Stimulated activated CD8-positive, alpha-beta memory T cell treated with anti-CD3 and anti-CD28 coated beads, Interleukin-4, amount 100 ng/mL, for 48 hours (primary cell): Measurements from ENCODE around the gene KRTAP5-6.

Experiments
- DNase-seq: peaks from one replicate; pipeline ENCODE4 v3.0.0-alpha.2; 2020

KRTAP5-6 gene, protein sequence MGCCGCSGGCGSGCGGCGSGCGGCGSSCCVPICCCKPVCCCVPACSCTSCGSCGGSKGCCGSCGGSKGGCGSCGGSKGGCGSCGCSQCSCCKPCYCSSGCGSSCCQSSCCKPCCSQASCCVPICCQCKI

DNA sequence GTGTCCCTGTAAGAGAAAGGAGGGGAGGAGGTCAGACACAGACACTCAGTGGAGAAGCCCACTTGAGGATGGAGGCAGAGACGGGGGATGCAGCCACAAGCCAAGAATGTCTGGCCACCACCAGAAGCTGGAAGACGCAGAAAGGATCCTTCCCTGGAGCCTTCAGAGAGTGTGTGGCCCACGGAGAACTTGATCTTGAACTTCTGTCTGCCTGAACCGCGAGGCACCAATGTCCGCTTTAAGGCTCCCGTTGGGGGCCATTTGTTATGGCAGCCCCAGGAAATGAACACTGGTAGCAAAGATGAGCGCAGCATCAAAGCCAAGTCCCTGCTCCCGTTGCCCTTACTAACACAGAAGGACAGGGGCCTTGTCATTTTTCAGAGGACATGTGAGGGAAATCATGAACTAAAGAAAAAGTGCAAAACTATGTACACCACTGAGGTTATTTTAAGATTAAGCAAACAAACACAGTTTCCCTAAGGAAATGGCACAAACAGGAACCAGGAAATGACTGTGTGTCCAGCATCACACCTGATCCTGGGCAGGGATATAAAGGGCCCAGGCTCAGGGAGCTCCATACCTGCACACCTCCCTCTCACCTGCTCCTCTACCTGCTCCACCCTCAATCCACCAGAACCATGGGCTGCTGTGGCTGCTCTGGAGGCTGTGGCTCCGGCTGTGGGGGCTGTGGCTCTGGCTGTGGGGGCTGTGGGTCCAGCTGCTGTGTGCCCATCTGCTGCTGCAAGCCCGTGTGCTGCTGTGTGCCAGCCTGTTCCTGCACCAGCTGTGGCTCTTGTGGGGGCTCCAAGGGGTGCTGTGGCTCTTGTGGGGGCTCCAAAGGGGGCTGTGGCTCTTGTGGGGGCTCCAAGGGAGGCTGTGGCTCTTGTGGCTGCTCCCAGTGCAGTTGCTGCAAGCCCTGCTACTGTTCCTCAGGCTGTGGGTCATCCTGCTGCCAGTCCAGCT is at the start of gene KRTAP5-6:
TSS of gene KRTAP5-6 (plus strand) at position 588 of the 963 bp plus-strand sequence. CDS start at position 639, 51 bp downstream.
- no peak for DNase-seq

DNA sequence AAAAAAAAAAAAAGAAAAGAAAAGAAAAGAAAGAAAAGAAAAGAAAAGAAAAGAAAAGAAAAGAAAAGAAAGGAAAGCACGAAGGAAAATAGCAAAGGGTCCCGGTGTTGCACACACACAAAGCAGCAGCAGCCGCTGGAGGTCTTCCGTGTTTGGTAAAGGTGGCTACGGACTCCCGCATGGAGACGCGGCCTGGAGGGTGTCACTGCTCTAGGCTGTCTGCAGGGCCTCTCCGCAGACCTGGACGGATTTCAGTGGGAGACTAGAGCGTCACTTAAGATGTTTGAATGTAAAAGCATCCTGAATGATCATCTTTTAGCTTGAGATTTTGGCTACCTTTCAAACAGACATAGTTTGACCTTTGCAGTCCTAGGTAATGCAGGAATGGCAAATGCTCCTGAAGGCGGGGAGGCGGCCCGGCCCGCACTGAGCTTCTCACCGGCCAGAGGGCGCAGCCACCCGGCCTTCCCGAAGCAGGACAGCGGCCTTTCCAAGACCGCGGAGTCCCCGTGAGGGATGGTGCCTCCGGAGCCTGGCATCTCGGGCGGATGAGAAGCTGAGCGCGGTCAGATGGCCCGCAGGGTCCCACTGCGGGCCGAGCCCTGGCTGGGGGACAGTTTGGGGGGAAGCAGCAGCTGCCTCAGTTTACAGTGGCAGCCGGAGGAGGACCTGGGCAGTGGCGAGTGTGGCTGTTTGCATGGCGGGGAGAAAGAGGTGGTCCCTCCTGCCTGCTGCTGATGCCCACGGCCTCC is 48.9 kb upstream of the KRTAP5-6 start:
- DNase-seq = no peak

DNA sequence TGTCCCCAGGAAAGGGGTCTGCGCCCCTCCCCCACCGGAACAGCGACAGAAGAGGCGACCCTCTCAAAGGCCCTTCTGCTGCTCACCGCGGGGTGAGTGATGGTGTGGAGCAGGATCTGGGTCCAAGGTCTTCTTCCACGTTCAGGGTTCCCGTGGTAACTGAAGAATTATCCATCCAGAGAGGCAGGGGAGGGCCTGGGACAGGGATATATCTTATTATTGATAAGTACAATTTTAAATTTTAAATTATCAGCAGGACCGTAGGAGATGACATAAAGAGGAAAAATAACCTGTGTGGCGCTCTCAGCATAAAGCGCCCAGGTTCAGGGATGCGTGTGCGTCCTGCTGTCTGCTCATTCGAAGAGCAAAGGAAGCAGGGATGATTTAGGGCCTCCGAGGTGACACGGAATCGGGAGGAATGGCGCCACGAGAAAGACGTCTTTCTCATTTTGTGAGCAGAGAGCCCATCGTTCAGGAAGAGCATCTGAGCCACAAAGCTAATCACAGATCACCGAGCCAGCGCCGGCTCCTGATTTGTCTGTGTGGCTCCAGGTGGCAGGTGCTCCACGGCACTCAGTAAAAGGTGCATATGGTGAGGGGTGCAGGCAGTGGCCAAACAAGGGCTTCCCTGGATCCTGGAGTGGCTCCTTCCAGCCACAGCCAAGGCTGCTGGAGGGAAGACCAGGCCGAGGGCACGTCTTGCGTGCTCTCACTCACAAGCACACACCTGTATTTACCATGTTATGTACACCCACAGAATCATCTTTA is 48.2 kb upstream of the KRTAP5-6 start:
- no peak for DNase-seq

DNA sequence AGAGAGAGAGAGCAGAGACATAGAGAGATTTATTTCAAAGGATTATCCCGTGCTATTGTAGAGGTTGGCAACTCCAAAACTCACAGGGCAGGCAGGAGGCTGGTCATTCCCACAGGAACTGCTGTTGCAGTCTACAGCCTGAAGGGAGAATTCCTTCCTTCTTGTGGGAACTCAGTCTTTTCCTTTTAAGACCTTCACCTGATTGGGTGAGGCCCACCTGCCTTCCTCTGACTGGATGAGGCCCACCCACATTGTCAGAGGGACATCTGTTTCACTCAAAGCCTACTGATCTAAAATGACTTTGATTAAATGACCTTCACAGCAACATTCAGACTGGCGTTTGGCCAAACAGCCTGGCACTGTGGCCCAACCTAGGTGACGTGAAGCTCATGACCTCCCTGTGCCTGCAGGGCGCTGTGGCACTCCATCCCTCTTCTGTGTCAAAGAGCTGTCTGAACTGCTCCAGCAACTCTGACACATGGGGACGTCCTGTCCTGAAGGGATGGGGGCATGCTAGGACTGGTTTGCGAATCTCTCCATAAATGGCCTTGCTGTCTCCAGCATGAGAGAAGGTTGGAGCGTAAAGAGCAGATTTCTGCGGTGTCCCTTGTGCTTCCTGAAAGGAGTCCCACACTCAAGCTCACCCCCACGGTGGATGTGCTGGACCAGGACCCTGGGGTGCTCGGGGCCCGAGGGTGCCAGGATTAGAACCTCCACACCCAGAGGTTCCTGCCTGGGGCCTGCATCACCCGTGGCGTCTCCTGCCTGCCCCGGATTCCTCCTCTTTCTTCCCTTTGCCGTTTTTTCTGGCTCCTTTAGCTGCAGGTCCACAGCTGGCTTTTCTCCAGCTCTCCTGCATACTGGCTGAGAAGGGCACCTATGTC is 46.7 kb upstream of the KRTAP5-6 start:
- no peak for DNase-seq

DNA sequence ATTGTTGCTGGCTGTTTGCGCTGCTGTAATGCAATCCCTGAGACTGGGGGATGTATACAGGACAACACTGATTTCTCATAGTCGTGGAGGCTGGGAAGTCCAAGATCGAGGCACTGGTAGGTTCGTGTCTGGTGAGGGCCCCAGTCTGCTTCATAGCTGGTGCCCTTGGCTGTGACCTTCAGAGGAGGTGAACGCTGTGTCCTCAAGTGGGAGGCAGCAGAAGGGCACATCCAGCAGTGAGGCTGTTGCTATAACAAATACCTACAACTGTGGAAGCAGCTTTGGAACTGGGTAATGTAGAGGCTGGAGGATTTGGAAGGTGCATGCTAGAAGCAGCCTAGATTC is 46.1 kb upstream of the KRTAP5-6 start:
- no peak for DNase-seq

DNA sequence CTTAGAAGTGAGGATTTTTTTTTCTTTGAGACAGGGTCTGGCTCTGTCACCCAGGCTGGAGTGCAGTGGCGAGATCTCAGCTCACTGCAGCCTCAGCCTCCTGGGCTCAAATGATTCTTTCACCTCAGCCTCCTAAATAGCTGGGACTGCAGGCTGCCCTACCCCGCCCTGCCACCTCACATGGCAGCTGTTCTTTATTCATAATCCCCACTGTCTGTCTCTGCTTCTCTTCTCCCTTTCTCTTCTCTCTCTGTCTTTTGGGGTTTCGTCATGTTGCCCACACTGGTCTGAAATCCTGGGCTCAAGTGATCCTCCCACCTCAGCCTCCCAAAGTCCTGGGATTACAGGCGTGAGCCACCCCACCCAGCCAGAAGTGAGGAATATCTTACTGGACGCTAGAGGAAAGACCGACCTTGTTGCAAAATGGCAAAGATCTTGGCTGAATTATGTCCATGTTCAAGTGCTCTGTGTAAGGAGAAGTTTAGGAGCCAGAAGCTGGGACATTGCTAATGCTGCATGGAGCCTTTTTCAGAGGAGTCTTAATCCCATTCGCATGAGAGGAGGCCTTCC is 45.5 kb upstream of the KRTAP5-6 start:
- no peak for DNase-seq

DNA sequence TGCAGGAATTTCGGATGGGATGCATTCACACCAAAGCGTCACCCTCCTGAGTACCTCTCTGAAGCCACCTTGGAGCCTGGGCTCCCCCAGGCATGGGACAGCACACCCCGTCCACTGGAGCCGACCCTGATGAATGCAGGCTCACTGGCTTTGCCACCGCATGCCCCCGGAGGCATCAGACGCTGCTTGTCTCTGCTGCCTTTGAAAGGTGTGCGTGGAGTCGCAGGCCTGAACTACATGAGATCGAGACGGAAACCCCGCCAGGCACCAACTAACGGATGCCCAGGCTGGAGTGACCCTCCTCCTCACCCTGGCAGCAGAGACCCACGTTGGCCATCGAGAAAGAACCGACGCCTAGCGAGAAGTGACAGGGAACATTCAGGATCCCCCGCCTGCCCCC is 45.0 kb upstream of the KRTAP5-6 start:
- no peak for DNase-seq

DNA sequence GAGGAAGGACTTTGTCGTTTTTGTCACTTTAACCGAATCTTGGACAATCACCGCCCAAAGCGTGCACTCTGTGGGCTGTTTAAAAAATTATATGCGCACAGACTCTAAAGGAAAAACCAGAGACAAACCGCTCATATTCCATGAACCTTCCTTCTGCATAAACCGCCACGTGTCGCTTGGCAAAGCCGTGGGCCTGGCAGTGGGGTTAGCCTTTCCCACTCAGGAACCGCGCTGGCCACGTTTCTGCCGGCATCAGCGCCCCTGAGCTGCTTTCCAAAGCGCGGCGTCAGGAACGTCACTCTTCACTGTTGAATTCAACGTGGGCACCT is 44.6 kb upstream of the KRTAP5-6 start:
- DNase-seq = no peak

DNA sequence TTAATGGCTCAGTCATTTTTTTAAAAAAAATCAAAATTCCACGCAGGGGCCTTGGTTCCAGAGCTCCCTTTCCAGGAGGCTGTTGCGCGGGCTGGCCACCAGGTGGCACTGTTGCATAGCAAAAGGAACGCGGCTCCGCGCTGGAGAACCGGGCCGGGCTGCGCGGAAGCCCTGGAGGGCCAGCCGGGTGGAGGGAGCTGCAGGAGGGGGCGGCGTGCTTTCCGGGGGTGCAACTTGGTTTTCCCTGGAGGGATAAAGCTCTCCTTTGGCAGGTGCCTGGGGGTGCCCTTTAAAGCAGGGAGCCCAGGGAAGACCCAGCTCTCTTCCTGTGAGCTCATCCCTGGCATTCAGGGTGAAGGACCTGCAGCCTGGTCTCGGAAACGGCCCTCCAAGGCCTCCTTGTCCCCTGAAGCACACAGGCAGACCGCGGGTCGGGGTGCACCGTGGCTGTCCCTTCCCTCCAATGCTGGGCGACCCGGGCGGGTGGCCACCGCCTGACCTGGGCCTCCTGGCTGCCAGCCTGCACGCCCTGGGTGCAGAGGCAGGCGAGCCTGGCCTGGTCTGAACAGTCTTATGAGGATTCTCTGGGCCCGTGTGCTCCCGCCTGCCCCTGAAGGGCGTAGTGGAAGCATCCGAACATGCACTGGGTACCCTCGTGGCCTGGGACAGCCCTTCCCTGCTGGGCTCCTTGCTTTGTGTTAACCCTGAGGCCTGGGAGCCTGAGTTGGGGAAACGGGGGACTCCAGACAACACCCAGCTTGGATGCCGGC is 44.0 kb upstream of the KRTAP5-6 start:
- peak; percentile 90 for DNase-seq

DNA sequence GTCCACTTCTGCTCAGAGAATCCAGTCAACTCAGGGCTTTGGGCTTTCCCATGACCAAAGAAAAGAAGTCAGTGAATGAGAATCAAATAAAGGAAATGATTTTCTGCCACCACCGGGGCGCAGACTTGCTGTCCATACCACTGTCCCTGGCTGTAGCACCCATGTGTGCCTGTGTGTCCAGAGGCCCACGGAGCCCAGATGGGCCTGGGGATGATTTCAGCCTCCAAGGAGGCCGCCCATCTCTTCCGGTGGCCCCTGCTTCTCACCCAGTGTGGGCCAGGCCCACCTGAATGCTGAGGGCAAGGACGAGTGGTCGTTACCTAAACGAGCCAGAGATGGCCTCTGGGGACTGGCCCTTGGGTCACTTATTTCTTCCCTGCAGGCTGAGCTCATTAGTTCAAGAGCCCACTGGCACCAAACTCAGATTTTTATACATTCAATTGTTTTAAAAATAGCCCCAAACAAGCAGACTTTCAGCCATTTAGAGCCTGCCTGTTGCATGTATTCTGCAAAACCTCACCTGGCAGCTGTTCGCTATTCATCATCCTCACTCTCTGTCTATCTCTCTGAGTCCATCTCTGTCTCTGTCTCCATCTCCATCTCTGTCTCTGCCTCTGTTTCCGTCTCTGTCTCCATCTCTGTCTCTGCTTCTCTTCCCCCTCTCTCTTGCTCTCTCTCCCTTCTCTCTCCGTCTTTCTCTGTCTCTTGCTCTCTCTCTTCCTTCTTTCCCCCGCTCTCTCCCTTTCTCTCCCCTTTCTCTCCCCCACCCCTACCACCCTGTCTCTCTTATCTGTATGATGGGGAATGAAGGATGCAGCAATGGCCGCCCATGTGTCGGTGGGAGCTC is 43.2 kb upstream of the KRTAP5-6 start:
- DNase-seq = no peak

DNA sequence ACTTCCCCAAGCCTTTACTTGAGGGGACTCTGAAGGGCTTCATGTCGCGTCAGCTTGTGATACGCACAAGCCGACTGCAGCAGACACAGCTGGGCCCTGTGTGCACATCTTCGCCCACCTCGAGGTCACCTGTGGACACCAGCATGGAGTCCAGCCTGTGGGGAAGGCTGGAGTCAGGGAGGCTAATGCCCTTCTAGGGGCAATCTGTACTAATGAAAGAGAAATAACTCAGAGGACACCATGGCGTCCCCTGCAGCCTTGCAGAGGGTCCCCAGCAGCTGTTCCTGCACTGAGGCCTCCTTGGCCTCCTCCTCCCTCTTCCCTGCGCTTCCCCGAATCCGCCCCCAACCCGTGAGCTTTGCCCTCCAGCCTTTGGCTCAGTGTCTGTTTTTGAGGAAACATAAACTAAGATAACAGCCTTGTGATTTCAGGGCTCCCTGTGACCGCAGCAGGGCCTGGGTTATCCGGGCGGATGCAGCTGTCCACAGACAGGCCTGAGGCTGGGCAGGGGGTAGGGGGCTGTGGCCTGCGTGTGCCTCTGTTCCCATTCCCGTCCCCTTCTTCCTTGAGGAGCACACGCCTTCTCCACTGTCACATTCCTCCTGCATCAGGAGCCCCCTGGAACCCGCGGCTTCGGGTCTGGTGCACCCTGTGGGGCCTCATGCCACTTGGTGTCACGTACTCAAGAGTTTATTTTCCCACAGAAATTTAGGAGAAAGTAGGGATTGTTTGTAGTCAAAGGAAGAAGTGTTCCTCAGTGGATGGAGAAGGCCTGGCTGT is 42.4 kb upstream of the KRTAP5-6 start:
- DNase-seq = no peak

DNA sequence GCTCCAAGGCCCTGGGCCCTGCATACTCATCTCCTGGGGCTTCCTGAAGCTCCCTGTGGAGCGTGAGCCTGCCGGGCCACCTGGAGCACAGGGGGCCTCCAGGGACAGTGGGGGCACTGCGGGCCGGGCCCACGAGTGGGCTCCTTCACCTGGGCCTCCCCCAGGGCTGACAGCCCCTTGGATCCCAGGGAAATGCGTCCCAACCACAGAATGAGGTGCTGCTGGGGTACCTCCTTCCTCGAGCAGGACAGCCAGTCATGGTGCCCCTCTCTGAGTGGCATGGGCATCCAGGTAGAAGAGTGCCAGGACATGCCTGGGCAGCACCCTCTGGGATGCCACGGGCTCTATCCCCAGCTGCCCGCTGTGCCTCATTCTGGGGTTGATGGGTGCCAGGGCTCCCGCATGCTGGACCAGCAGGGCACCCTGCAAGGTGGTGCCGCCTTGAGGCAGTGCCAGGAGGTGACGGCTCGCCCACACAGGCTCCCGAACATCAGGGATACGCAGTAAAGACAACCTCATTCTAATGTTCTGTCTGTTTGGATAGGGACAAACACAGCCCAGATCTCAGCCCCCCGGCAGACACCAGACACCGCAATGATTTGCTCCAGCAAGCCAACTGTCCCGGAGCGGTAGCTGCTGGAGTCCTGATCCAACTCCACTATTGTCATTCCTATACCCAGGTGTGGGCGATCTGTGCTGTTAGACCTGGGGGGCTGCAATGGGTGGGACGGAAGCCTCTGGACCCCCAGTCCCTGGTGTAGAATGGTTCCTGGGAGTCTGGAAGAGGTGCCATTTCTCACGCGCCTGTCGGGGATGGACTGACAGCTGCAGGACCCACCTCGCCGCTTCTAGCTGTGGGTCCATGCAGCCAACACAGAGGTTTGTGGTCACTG is 41.6 kb upstream of the KRTAP5-6 start:
- DNase-seq = peak; percentile 6

DNA sequence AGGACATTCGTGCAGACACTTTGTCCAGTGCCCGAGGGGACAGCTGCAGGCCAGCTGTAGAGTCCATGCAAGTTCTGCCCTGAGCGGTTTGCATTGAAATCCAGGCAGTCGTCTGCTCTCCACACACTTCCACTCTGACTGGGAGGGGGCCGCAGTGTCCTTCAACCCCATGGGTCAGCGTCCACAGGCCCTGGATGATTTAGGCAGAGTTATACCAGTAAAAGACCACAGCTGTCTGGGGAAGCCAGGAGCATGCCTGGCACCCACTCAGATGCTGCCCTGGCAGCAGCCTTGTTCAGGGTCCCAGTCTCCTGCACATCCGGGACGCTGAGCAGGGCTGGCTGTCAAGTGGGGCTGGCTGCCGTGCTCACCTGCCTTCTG is 40.9 kb upstream of the KRTAP5-6 start:
- peak; percentile 16 for DNase-seq

DNA sequence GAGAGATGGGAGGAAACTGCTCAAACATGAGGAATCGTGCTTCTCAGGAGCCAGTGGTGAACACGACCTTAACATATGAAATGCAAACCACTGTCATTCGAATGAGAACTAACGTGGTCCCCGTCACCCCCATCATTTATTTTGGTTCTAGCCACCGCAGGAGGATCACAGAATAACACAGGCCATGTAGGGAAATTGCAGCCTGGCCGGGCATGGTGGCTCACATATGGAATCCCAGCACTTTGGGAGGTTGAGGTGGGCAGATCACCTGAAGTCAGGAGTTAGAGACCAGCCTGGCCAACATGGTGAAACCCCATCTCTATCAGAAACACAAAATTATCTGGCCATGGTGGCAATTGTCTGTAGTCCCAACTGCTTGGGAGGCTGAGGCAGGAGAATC is 40.3 kb upstream of the KRTAP5-6 start:
- DNase-seq = peak; percentile 14

DNA sequence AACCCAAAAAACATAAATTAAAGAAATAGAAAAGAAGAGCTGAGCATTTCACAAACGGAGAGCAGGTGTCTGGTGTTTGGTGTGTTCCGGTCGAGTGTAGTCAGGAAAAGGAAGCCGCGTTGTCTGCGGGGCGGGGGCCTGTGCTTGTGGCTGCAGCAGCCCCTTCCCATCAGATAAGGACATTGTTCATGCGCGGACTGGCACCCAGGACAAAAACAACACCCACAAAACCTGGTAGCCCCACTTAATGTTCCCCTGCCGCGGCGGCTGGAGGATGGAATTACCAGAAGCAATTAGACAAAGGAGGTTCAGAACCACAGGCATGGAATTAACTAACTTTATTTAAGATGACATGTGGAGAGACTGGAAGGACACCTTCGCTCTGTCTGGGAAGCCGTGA is 37.5 kb upstream of the KRTAP5-6 start:
- peak; percentile 24 for DNase-seq

DNA sequence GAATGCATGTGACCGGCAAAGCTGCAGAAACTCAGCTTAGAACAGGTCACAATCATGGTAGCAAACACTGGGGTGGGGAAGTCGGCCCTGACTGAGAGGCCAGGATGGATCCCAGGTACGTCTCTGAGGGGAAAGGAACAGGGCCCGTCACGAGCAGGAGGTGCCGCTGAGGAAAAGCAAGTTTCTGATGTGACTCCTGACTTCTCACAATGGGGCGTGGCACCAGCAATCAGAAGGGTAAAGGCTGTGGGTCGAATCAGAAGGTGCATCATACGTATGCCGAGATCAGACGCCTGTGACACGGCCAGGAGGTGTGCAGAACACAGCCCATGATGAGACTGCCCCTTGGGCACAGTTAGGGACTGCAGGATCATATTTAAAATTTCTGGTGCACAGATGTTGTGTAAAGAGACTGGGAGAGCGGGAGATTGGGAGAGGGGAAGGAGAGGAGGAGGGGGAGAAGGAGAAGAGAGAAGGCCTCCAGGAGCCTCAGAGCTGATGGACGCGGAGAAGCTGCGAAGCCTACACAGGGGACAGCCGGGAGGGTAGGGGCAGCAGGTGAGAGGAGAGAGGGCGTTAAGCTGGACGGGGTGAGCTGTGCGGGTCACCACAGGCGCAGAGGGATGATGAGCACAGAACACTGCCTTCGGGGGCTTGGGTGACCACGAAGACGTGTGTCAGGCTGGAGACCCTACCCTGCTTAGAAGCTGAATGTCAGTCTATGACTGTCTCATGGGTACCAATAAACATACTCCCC is 36.7 kb upstream of the KRTAP5-6 start:
- peak; percentile 20 for DNase-seq
